Brain microvascular endothelial cell (primary cell): Measurements from ENCODE around the gene SP110.
A peak's percentile ranks its signal among the peaks of the same experiment; 100 is the strongest.

Experiments
- DNase-seq: peaks from one replicate; pipeline ENCODE4 v3.0.0-alpha.2; 2020
- H3K27ac ChIP-seq: fragments of 250-450 bp; sonication (Bioruptor Pico); 2 replicates; pipeline ENCODE4 v1.5.1; 2020; ENCODE audit warnings: mild to moderate bottlenecking, moderate library complexity
- H3K27me3 ChIP-seq: fragments of 250-450 bp; sonication (Bioruptor Pico); replicated peaks from 2 replicates; pipeline ENCODE4 v1.5.1; 2020; ENCODE audit warnings: mild to moderate bottlenecking
- H3K36me3 ChIP-seq: fragments of 250-450 bp; sonication (Bioruptor Pico); replicated peaks from 2 replicates; pipeline ENCODE4 v1.5.1; 2020; ENCODE audit warnings: mild to moderate bottlenecking
- H3K4me3 ChIP-seq: 2 replicates; pipeline ENCODE4 v1.5.1; 2011; ENCODE audit warnings: low read depth, mild to moderate bottlenecking, control low read depth, low read length, moderate library complexity
- in situ Hi-C: cut with HindIII; loops from 2 replicates; pipeline ENCODE4 v1.10.0; 2017; ENCODE audit warnings: low sequenced_read_pairs, low pct_ligation_motif_present
- TF ChIP-seq, protein P1 (sequence below): IDR thresholded peaks from 2 replicates; pipeline ENCODE4 v1.5.1; 2011; ENCODE audit warnings: low read depth, mild to moderate bottlenecking, moderate library complexity, low read length, control low read depth, inconsistent platforms; ENCODE audit errors: missing control alignments

The SP110 gene

GRCh38 chr2:230164139-230164538, 55.6 kb downstream of the SP110 start:
- H3K4me3 ChIP-seq: no peak overlapping the region
- DNase-seq: no peak

DNA sequence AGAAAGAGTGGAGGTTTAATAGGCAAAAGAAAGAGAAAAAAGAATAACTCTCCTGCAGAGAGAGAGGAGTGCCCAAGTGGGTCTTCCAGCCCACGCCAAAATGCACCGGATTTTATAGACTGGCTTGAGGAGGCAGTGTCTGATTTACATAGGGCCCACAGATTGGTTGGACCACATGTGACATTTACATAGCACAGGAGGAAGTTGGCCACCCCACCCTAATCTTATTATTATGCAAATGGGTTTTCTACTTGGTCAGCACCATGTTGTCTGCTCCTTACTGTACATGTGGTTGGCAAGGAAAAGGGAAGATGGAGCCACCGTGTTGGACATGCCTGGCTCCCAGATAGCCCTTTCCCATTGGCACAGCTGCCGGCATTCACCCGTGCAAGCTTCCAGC, 56.8 kb downstream of the SP110 start:
- TF ChIP-seq, protein P1, sequence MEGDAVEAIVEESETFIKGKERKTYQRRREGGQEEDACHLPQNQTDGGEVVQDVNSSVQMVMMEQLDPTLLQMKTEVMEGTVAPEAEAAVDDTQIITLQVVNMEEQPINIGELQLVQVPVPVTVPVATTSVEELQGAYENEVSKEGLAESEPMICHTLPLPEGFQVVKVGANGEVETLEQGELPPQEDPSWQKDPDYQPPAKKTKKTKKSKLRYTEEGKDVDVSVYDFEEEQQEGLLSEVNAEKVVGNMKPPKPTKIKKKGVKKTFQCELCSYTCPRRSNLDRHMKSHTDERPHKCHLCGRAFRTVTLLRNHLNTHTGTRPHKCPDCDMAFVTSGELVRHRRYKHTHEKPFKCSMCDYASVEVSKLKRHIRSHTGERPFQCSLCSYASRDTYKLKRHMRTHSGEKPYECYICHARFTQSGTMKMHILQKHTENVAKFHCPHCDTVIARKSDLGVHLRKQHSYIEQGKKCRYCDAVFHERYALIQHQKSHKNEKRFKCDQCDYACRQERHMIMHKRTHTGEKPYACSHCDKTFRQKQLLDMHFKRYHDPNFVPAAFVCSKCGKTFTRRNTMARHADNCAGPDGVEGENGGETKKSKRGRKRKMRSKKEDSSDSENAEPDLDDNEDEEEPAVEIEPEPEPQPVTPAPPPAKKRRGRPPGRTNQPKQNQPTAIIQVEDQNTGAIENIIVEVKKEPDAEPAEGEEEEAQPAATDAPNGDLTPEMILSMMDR: no peak
- no peak overlapping the region for H3K27ac ChIP-seq
- in situ Hi-C loops: no loop called here
- no peaks in the 10 kb centered on the region for H3K27me3 ChIP-seq
- no peak for DNase-seq
- no peak overlapping the region for H3K4me3 ChIP-seq
- H3K36me3 ChIP-seq: no peaks in the 10 kb centered on the region

More at GRCh38 chr2:230164139-230164538, 55.6 kb downstream of the SP110 start:
- TF ChIP-seq, protein P1: no peak
- Histone ChIP-seq H3K36me3 (no peaks in the 10 kb centered on the region), H3K27me3 (no peaks in the 10 kb centered on the region), H3K27ac (no peak overlapping the region)
- in situ Hi-C loops: no loop called here

- DNase-seq: no peak
- in situ Hi-C loops: no loop called here
- Histone ChIP-seq H3K36me3 (no peaks in the 10 kb centered on the region), H3K27ac (no peak overlapping the region), H3K4me3 (no peak overlapping the region), H3K27me3 (no peaks in the 10 kb centered on the region)
- TF ChIP-seq, protein P1: no peak
Observed at GRCh38 chr2:230161184-230161583, 58.6 kb downstream of the SP110 start.

- TF ChIP-seq, protein P1: peak; percentile 81
- no peaks in the 10 kb centered on the region for H3K36me3 ChIP-seq
- DNase-seq: peak; percentile 16
- H3K27me3 ChIP-seq: no peaks in the 10 kb centered on the region
- no peak overlapping the region for H3K4me3 ChIP-seq
- H3K27ac ChIP-seq: no peak overlapping the region
- in situ Hi-C loops: no loop called here
Observed at GRCh38 chr2:230160112-230160660, 59.6 kb downstream of the SP110 start.

DNA sequence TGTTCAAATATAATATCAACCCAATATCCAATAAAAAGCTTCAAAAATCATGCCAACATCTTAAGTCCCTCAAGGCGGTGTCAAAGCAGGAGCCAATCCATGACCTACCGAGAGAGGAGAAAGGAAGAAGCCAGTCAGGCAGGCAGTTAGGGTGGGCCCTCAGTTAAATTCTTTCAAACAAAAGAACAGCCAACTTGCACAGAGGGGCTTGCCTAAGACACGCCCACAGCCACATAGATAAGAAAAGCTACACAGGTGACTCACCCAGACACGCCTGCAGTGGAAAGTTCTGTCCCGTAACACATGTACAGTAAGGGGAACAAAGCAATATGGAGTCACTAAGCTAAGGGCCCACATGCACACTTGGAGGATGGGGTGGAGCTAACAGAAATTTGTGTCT, 61.3 kb downstream of the SP110 start:
- no peak overlapping the region for H3K27ac ChIP-seq
- TF ChIP-seq, protein P1: no peak
- in situ Hi-C loops: no loop called here
- DNase-seq: no peak
- H3K4me3 ChIP-seq: no peak overlapping the region
- no peaks in the 10 kb centered on the region for H3K36me3 ChIP-seq
- H3K27me3 ChIP-seq: no peaks in the 10 kb centered on the region
